NCI-H2081 (cell line): ENCODE measurements around the gene FARP1.

Experiments used
- DNase-seq, 2 experiments: peaks; one replicate each; lab custom pipeline; 2025; lab: John Stamatoyannopoulos, UW

Gene FARP1

GRCh38 chr13:98480915-98481877, 338.3 kb downstream of the FARP1 start:
- DNase-seq, result peak in 1 of 2 experiments; percentile 12

GRCh38 chr13:98482476-98483444, 339.9 kb downstream of the FARP1 start:
- DNase-seq, result no peak

GRCh38 chr13:98483601-98484288, 340.9 kb downstream of the FARP1 start:
- no peak for DNase-seq

- peak in 1 of 2 experiments; percentile 52 for DNase-seq
These were observed 341.7 kb downstream of the FARP1 start for GRCh38 chr13:98484289-98485219.

GRCh38 chr13:98485561-98485960, 342.7 kb downstream of the FARP1 start:
- no peak for DNase-seq

GRCh38 chr13:98486412-98486811, 343.5 kb downstream of the FARP1 start:
- DNase-seq, result no peak

- no peak for DNase-seq
These were observed 344.1 kb downstream of the FARP1 start for GRCh38 chr13:98487016-98487415.

GRCh38 chr13:98487522-98487921, 344.6 kb downstream of the FARP1 start:
- DNase-seq, result no peak

- no peak for DNase-seq
These were observed 345.8 kb downstream of the FARP1 start for GRCh38 chr13:98488736-98489135.

GRCh38 chr13:98489446-98490194, 346.7 kb downstream of the FARP1 start:
- DNase-seq, result no peak

- DNase-seq, result no peak
These were observed 347.4 kb downstream of the FARP1 start for GRCh38 chr13:98490195-98490836.

- no peak for DNase-seq
These were observed 348.0 kb downstream of the FARP1 start for GRCh38 chr13:98490866-98491265.

- DNase-seq, result no peak
These were observed 349.6 kb downstream of the FARP1 start for GRCh38 chr13:98492335-98493041.

- no peak for DNase-seq
These were observed 350.3 kb downstream of the FARP1 start for GRCh38 chr13:98493042-98493712.

GRCh38 chr13:98494769-98495168, 351.9 kb downstream of the FARP1 start:
- DNase-seq, result no peak

GRCh38 chr13:98495627-98496478, 353.0 kb downstream of the FARP1 start:
- DNase-seq, result no peak

GRCh38 chr13:98496479-98496791, 353.5 kb downstream of the FARP1 start:
- no peak for DNase-seq

- no peak for DNase-seq
These were observed 354.1 kb downstream of the FARP1 start for GRCh38 chr13:98496966-98497365.
